GM21515 (cell line): ENCODE measurements around the gene TLR5.

Experiments
- ATAC-seq: cut with Tn5 transposase; IDR thresholded peaks from one replicate; pipeline ENCODE4 v1.9.1; 2021; ENCODE audit not compliant: unreplicated experiment

TLR5 gene

DNA sequence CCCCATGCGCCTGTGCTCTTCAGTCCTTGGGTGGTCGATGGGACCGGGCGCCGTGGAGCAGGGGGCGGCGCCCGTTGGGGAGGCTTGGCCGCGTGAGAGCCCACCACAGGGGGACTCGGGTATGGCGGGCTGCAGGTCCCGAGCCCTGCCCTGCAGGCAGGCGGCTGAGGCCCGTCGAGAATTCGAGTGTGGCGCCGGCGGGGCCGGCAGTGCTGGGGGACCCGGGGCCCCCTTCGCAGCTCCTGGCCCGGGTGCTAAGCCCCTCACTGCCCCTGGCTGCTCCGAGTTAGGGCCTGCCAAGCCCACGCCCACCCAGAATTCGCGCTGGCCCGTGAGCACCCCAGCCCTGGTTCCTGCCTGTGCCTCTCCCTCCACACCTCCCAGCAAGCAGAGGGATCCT is 26.1 kb downstream of the TLR5 start:
- no peak for ATAC-seq

DNA sequence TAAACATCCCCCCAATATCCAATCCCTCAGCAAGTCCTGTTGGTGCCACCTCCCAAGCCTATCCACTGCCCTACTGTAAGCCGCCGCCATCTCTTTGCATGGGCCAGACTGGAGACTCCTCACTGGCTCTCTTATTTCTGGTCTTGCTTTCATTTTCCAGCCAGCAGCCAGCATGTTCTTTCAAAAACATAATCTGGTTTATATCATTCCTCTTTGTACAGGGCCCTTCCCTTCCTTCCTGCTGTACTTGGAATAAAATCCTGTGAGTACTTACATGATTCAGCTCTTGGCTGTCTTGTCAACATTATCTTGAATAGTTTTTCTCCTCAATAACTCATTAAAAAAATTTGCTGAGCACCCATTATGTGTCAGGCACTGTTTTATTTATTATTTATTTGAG is 28.2 kb downstream of the TLR5 start:
- ATAC-seq: no peak

DNA sequence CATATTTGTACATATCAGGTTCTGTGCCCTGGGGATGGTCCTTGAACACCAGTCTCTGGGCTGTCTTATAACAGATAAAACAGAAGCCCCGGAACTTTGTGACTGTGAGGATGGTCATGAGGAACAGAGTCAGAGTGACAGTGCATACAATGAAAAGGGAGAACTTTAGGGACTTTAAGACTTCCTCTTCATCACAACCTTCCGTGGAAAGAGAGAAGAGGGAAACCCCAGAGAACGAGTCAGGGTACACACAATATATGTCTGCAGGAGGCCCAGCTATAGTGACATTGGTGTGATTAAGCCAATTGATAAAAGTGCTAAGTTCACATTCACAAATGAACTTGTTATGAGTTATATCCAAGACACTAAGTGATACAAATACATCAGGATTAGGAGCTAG is 32.1 kb downstream of the TLR5 start:
- no peak for ATAC-seq

DNA sequence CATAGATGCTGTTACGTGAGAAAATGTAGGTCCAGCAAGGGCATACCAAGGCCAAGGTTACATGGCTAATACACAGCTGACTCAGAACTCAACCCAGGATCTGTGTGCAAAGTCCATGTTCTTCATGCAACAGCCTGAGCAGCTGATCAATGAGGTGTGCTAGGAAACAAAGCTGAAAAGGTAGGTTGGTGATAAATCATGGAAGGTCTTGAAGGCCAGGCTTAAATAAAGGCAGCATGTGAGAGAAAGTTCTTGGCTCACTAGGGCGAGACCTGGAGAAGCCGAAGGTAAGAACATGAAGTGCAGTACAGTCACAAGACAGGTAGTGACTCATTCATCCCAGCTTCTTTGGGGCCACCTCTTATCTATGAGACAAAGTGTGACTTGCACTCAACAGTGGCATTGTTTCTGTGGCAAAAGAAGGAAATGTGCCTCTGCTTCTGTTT is 33.4 kb downstream of the TLR5 start:
- ATAC-seq: no peak

DNA sequence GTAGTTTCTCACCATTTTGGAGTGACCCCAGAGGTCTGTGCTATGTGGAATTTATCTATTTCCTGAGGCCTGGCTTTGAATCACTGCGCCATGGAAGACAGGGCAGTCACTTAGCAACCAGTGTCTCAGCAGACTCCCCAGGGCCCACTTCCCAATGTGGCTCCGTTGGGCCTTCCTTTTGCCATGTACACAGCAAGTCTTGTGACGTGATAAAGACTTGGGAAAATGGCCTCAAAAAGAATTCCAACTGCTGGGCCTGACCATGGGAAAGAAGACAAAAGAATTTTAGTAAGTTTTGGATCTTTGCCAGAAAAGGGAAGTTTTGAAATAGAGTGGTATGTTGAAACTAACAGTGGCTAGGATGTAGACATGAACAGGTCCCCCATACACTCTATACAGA is 36.2 kb downstream of the TLR5 start:
- no peak for ATAC-seq

DNA sequence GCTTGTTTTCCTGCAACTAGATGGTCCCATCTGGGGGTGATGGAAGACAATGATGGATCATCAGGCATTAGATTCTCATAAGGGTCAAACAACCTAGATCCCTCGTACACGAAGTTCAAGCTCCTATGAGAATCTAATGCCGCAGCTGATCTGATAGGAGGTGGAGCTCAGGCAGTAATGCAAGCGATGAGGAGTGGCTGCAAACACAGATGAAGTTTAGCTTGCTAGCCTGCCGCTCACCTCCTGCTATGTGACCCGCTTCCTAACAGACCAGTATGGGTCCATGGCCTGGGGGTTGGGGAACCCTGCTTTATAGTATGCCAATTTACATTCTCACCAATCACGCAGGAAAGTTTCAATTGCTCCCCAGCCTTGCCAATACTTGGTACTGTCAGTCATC is 37.5 kb downstream of the TLR5 start:
- no peak for ATAC-seq

DNA sequence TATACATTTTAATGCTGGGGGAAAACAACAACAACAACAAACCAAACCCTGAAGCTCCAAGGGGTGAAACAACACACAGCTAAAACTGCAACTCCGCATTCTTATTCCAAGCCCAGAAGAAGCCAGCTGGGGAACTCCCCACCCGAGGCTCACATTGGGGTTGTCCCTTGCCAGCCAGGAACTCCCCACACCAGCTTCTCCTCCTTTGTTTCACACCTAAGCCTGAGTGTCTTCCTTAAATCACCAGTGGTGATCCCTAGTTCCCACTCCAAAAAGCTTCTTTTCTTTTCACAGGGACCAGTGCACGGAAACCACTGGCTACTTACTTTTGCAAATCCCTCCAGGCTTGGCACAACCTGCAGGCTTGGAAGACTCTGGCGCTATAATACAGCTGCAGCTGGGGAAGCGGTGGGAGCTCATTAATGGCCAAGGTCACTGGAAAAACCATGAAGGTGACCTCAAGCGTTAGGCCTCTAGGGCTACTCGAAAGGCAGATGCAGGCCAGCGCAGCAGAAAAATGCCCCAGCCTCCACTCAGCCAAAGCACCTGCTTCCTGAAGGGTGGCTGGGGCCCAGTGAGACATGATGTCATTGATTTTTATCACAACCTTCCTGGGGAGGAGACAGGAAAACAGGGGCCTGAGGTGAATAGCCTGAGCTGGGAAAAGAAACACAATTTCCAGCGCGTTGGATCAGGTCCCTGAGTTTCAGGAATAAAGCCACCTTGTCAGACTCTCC is 40.1 kb downstream of the TLR5 start:
- ATAC-seq: no peak

DNA sequence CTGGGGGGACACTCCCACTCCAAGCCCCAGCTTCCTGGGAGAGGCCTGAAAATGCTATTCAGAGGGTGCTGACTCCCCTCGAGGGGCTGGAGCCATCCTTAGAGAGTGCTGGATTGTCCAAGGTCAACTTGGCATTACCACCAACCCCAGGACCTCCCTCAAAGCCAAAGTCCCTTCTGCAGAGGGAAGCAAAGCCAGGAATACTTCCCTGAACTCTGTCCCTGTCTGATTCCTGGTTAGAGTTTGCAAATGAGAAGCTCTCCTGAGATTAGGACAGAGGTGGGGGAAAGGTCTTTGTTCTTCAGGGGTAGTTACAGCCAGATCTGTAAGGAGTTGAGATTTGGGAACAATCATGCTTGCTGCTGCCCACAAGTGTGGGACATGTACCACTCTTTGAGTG is 45.3 kb downstream of the TLR5 start:
- ATAC-seq: no peak

DNA sequence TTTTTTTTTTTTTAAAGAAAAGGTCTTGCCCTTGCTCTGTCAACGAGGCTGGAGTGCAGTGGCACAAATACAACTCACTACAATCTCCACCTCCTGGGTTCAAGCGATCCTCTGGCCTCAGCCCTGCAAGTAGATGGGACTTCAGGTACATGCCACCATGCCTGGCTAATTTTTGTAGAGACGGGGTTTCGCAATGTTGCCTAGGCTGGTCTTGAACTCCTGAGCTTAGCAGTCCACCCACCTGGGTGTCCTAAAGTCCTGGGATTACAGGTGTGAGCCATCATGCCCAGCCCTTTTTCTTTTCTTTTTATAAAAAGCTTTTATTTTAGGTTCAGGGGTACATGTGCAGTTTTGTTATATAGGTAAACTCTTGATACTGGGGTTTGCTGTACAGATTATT is 47.2 kb downstream of the TLR5 start:
- no peak for ATAC-seq

DNA sequence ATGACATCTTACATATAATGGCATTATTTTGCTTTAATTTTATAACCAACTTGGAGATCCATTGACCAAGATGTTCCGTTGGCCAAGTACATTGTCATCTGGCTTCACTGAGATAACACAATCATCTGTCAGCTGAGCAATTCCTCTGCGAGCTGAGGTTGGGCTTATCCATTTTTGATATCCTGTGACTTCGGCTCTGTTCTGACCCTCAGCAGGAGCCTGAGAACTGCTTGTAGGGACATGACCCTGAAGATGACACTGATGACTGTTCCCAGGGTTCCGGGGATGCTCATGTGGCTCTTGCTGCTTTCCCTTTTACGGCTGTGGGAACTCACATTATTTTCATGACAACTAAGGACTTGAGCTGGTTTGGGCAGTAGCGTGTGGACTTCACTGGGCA is 51.2 kb downstream of the TLR5 start:
- no peak for ATAC-seq

DNA sequence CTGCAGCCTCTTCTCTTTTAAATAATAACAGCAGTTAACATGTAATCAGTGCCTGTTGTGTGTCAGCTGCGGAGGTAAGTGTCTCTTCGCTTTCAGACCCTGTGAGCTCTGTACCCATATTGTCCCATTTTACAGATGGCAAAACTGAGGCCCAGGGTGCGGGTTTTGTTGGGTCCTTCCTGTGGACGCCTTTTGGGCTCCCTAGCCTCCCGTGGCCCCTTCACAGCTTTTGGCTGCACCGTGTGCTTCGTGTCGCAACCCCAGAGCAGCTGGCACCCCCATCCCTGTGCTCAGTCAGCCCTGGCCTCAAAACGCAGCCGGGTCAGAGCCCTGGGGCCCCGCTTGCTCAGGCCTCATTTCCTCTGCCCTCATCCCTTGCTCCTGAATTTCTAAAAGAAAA is 53.8 kb downstream of the TLR5 start:
- ATAC-seq: no peak

DNA sequence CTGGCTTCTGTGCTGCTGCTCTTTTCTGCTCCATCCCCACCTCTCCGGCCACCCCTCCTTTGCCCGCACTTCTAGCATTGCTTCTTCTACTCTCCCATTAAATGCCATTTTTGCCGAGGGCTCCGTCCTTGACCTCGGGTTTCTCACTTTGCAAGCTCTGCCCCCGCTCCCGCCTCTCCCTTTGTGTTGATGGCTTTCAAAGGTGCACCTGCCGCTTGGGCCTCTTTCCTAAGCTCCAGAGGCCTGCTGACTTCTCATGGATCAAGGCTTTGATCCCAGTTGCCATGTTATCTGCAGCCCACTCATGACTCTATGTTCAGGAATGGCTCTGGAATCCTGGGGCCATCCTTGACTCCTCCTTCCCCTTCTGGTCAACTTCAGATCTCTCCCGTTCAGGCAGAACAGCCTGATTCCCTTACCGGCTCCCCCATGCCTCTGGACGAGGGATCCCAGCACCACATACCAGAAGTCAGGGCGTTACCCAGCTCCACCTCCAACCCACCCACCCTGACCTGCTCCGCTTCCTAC is 54.3 kb downstream of the TLR5 start:
- no peak for ATAC-seq

DNA sequence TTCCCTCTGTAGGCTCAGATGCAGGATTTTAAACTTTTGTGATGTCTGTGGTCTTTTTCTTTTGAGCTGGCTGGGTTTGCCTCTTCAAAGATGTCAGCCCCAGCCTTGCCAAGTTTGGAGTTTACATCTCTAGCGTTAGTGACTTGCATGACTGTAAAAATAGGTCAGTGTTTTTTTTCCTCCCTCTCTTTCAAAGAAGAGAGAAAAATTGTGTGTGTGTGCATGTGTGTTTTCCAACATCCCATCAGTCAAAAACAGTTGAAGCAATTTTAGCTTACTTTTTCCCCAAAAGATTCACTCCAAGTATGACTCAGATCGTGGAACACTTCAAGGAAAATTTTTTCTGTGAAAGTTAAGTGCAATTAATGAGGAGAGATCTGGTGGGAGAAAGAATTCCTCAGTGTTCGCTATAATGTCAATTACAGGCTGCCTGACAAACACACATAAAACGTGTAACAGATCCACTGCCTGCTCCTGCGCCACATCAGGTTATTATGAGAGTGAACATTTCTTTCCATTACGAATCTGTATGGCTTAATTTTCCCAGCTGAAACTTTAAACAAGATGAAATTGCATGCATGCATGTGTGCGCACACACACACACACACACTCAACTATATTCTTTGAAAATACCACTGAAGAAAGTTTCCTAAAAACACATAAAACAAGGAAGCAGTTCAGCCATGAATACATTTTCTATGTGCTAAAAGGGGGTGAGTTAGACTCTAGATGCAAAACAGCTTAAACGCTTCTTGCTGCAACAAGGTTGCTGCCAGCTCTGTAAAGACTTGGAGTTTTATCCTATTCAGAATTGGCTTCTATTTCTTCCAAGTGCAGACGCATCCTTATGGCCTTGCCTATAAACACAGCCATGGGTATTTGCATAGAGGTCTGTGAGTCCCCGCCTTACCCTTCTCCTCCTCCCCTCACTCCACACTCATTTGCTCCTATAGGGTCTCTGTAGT is 55.5 kb downstream of the TLR5 start:
- ATAC-seq: no peak

DNA sequence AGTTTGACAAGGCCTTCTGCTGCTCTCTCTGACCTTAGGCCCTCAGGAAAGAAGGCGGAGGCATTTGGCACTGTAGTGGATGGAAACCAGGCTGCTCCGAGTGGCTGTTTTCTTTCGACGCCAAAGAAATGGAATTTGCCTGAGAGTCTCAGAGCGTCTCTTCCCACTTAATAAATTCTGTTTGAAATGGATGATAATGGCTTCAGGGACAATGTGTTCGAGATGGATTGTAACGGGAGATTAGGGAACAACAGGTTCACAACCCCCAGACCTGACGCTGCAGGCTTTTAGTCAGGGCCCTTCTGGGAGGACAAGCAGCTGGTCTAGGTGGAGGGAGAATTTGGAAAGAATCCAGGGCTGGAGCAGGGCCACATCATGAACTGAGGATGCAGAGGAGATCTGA is 58.6 kb downstream of the TLR5 start:
- ATAC-seq: no peak

DNA sequence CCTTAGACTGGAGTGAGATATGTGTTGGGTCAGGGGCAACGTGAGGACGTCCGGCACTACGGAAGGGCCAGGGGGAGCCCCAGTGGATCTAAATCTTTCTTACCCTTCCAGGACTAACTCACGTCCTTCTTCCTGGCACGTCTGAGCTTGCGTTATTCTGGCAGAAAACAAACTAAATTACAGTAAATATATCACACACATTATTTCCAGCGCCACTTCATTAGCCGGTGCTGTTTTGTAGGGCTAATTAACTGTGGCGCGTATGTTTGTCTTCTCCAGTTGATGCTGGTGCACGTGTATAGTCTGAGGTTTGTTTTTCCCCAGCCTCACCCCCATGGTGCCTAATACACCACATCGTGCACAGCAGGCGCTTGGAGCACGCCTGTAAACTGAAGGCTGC is 59.2 kb downstream of the TLR5 start:
- no peak for ATAC-seq

DNA sequence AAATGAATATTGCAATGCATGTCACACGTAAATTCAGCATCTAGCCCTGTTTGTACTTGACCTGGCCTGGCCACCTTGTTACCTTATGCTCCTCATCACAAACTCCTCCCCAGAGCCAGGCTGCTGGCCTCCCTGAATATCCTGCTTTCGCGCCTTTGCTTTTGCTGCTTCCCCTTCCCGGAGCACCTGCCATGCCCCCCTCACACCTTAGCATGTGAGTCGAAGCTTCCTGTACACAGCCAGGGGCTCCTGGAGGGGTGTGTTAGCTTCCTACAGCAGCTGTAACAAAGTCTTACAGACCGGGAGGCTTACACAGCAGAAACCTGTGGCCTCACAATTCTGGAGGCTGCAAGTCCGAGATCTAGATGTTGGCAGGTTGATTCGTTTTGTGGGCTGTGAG is 60.1 kb downstream of the TLR5 start:
- no peak for ATAC-seq

DNA sequence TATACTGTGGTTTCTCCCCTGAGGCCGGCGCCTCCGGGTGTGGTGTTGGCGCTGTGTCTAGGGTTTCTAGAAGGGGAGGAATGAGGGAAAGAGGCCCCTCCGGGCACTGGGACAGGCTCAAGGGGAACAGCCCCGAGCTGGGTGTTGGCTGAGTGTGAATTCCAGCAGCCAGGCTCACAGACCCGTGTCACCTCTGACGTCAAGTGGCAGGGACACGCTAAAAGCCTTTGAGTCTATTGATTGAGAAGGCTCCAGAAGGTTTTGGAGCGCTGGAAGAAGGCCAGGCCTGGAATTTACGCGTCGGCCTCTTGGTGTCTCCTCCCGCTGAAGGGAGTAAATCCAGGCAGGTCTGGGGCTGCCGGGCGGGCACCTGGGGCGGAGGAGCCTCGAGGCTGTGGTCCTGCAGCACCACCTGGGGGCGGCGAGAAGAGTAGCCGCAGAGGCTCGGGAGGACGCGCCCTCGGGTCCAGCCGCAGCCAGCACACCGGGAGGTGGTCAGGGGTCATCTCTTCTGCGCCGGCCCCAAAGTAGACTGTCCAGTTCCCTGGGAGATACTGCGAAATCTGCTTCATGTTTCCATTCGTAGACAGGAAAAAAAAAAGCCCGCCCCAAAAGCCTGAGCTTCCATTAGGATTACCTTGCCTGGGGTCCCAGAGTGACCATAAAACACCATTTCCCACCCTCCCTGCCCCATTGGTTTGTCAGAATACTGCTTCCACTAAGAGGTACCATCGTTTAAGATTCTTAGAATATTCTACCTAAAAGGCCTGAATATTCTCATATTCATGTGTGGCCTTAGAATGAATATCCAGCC is 61.7 kb downstream of the TLR5 start:
- peak; percentile 99 for ATAC-seq

DNA sequence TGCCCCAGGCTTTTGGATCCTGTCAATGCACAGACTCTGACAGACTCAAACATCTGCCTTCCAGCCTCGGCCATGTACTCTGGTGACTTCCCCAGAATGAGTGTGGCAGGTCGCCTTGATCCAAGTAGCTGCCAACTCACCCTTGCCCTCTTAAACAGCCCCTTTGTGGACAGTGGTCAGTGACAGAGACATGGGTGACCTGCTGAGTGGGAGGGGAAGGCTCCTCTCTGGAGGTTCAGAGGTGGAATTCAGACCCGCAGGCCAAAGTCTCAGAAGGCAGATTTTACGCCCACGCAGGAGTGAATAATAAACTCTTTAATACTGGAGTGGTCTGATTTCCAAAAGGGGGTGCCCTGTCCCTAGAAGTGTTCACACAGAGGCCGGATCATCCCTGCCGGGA is 63.5 kb downstream of the TLR5 start:
- ATAC-seq: no peak

DNA sequence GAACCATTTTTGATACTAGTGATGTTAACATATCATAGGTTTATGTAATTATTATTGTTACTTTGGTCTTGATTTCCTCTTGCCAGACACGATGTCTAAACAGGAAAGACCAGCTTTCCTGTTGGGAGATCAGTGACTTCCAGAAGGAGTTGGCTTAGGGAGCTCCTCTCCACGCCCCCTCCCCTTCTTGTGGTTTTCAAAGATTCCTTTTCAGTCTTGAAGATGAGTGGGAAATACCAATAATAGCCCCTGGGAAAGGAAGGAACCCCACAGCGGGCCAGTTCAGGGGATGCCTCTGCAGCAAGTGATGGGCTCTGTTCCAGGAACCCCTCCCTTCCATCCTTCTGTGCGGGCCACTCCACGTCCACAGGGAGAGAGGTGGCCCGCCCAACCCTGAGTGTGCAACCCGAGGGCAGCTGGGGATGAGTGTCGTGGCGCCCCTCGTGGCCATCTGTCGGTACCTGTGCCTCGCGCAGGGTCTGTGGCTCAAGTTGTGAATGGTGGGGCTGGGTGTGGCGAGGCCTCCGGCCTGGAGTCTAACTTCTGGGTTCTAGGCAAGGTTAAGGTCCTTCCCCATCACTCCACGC is 65.7 kb downstream of the TLR5 start:
- ATAC-seq: no peak

DNA sequence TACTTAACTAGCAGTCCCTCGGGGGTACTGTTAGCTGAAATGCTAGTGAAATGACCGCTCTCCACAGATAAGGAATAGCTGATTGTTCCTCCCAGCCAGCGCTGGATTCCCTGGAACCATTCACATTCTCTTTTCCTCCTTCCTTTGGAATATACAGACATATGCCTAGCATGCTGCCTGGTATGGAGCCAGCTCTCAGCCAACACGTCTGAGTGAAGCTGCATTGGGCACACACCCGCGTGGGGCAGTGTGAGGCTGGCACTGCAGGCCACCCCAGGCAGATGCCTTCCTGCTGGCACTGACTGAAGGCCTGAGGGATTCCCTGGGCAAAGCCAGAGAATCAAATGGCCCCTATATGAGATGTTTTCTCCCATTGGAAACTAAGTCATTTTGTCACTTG is 66.7 kb downstream of the TLR5 start:
- no peak for ATAC-seq

DNA sequence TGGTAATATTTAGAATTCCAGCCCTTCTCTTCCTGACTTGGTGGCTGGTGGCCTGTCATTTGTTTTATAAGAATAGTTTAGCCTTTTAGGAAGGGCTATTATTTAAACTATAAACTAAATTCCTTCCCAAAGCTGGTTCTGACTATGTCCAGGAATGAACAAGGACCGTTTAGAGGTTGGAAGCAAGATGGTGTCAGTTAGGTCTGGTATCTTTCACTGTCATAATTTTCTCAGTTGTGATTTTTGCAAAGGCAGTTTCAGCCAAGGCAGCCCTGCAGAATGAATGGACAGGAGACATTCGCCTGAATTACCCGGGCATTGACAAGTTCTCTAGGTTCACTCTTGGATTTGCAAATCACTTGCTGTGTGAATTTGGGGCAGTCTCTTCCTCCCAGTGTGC is 67.2 kb downstream of the TLR5 start:
- no peak for ATAC-seq
